HCT116 (cell line): Measurements from ENCODE around the gene MRPL21. TPM values are rescaled to one million over a fixed set of nuclear protein-coding genes. Genes with fewer than 3 reads are reported as not detected.

Experiments used
- ATAC-seq: fragments of 200-7000 bp; cut with Tn5 transposase; 2 replicates; pipeline ENCODE4 v1.9.1; 2020; ENCODE audit warnings: mild to moderate bottlenecking, moderate library complexity
- BruUV-seq: library from RNA; stranded (reverse); fragments of 400-500 nt; replicated peaks from 2 replicates; lab custom pipeline; 2021; lab: Mats Ljungman, UMichigan
- CTCF ChIA-PET: fragments of 300-600 bp; sonication (Branson Sonifier 250); formaldehyde crosslinking; loops from one replicate; lab custom pipeline; 2021; ENCODE audit warnings: antibody characterized with exemption; lab: Charles Lee
- POLR2A ChIA-PET: fragments of 300-600, 350-600 bp; sonication (Branson Sonifier 250); formaldehyde crosslinking; loops from one replicate; lab custom pipeline; 2021; ENCODE audit warnings: antibody characterized with exemption; lab: Charles Lee
- RAD21 ChIA-PET, 2 experiments: fragments of 300-600 bp; sonication (Branson Sonifier 250); formaldehyde crosslinking; loops; one replicate each; lab custom pipeline; 2023; ENCODE audit warnings: low total read pairs in 2 of 2; ENCODE audit not compliant: uncharacterized antibody in 2 of 2, unreplicated experiment in 2 of 2, low non-redundant PET in 1 of 2; lab: Charles Lee
- DNase-seq: peaks from one replicate; pipeline ENCODE4 v3.0.0-alpha.2; 2010; ENCODE audit warnings: low read depth, low spot score
- H2AFZ ChIP-seq: fragments of 200-600 bp; shearing (Covaris generic), sonication (generic); 2 replicates; pipeline ENCODE4 v1.6.1; 2017; ENCODE audit warnings: low read depth, mixed run types, mixed read lengths, antibody characterized with exemption, low read length; ENCODE audit not compliant: poor library complexity, severe bottlenecking
- H3K27ac ChIP-seq: 2 replicates; pipeline ENCODE4 v1.5.1; 2012; ENCODE audit warnings: low read depth, low read length
- H3K27me3 ChIP-seq: fragments of 200-600 bp; sonication (generic); 2 replicates; pipeline ENCODE4 v1.6.1; 2016; ENCODE audit warnings: mixed run types, low read length, mixed read lengths; ENCODE audit not compliant: insufficient read depth
- H3K36me3 ChIP-seq, 2 experiments: fragments of 200-500 bp in 1 of 2; fragments of 200-600 bp in 1 of 2; sonication (Bioruptor generic) in 1 of 2; sonication (generic) in 1 of 2; 2 replicates each; pipeline versions ENCODE4 v1.5.1 to v1.6.1; 2014 to 2016; ENCODE audit warnings: low read length in 2 of 2, inconsistent platforms in 1 of 2, mixed read lengths in 1 of 2, mixed run types in 1 of 2; ENCODE audit not compliant: insufficient read depth in 2 of 2, control insufficient read depth in 1 of 2
- H3K4me1 ChIP-seq, 2 experiments: fragments of 200-600 bp in 1 of 2; sonication (generic) in 1 of 2; 2 replicates each; pipeline versions ENCODE4 v1.5.1 to v1.6.1; 2012 to 2017; ENCODE audit warnings: low read length in 2 of 2, inconsistent platforms in 1 of 2, mild to moderate bottlenecking in 1 of 2, mixed read lengths in 1 of 2, mixed run types in 1 of 2, moderate library complexity in 1 of 2; ENCODE audit not compliant: insufficient read depth in 2 of 2, control insufficient read depth in 1 of 2
- H3K4me2 ChIP-seq: fragments of 200-600 bp; sonication (generic); 2 replicates; pipeline ENCODE4 v1.6.1; 2017; ENCODE audit warnings: mixed run types, low read length, mixed read lengths
- H3K4me3 ChIP-seq, 2 experiments: fragments of 200-600 bp in 1 of 2; sonication (generic) in 1 of 2; replicated peaks in 1 of 2; 2 replicates each; pipeline ENCODE4 v1.5.1; 2011 to 2016; ENCODE audit warnings: low read length in 2 of 2, control low read depth in 1 of 2, low read depth in 1 of 2, mild to moderate bottlenecking in 1 of 2, mixed read lengths in 1 of 2, mixed run types in 1 of 2
- H3K79me2 ChIP-seq: fragments of 200-600 bp; sonication (generic); 2 replicates; pipeline ENCODE4 v1.6.1; 2017; ENCODE audit warnings: mild to moderate bottlenecking, mixed run types, low read length, moderate library complexity, mixed read lengths; ENCODE audit not compliant: insufficient read depth
- H3K9ac ChIP-seq: fragments of 200-600 bp; sonication (generic); 2 replicates; pipeline ENCODE4 v1.6.1; 2016; ENCODE audit warnings: low read length, mixed read lengths
- H3K9me2 ChIP-seq: fragments of 200-600 bp; sonication (generic), shearing (Covaris generic); 2 replicates; pipeline ENCODE4 v1.6.1; 2017; ENCODE audit warnings: mixed run types, mild to moderate bottlenecking, moderate library complexity; ENCODE audit not compliant: insufficient read depth
- H3K9me3 ChIP-seq, 2 experiments: fragments of 200-500 bp in 1 of 2; fragments of 200-600 bp in 1 of 2; sonication (Bioruptor generic) in 1 of 2; sonication (generic) in 1 of 2; 2 replicates each; pipeline ENCODE4 v1.6.1; 2014 to 2017; ENCODE audit warnings: low read length in 2 of 2, mixed read lengths in 2 of 2, inconsistent platforms in 1 of 2, low read depth in 1 of 2, mild to moderate bottlenecking in 1 of 2, mixed run types in 1 of 2, moderate library complexity in 1 of 2; ENCODE audit not compliant: control insufficient read depth in 1 of 2, insufficient read depth in 1 of 2
- H4K20me1 ChIP-seq: fragments of 200-600 bp; sonication (generic), shearing (Covaris generic); 2 replicates; pipeline ENCODE4 v1.6.1; 2017; ENCODE audit warnings: mixed run types, mild to moderate bottlenecking, moderate library complexity; ENCODE audit not compliant: insufficient read depth
- CBX3 ChIP-seq: IDR thresholded peaks from 2 replicates; pipeline ENCODE4 v1.6.1; 2012; ENCODE audit warnings: low read depth
- CEBPB ChIP-seq: IDR thresholded peaks from 2 replicates; pipeline ENCODE4 v1.6.1; 2012; ENCODE audit warnings: low read depth
- ELF1 ChIP-seq: IDR thresholded peaks from 2 replicates; pipeline ENCODE4 v1.6.1; 2012; ENCODE audit warnings: low read depth, borderline replicate concordance
- EZH2phosphoT487 ChIP-seq: fragments of 200-600 bp; IDR thresholded peaks from 2 replicates; pipeline ENCODE4 v1.6.1; 2018; ENCODE audit warnings: antibody characterized with exemption, borderline replicate concordance
- FOSL1 ChIP-seq: IDR thresholded peaks from 2 replicates; pipeline ENCODE4 v1.6.1; 2012; ENCODE audit warnings: low read depth
- POLR2A ChIP-seq: IDR thresholded peaks from 2 replicates; pipeline ENCODE4 v1.7.0; 2011; ENCODE audit warnings: borderline replicate concordance; ENCODE audit not compliant: insufficient read depth, insufficient read length; ENCODE audit errors: extremely low read depth
- ZFX ChIP-seq: fragments of 450-650 bp; IDR thresholded peaks from 2 replicates; pipeline ENCODE4 v1.6.1; 2017
- ZNF274 ChIP-seq: fragments of 200-500 bp; sonication (Bioruptor generic); IDR thresholded peaks from 2 replicates; pipeline ENCODE4 v1.6.1; 2014; ENCODE audit warnings: mild to moderate bottlenecking, low read depth, low read length, inconsistent platforms
- intact Hi-C: fragments of 100-400 bp; cut with micrococcal nuclease; formaldehyde crosslinking; loops from 2 replicates; pipeline ENCODE4 v1.10.0; 2022
- total RNA-seq: library from RNA; stranded (reverse); gene quantifications from one replicate; pipeline ENCODE4 v1.2.1, GENCODE V29; 2021; ENCODE audit not compliant: unreplicated experiment
- TF ChIP-seq, protein P1 (sequence below): IDR thresholded peaks from 2 replicates; pipeline ENCODE4 v1.6.1; 2011; ENCODE audit warnings: mild to moderate bottlenecking, low read length, moderate library complexity; ENCODE audit not compliant: insufficient replicate concordance; ENCODE audit errors: extremely low read depth
- TF ChIP-seq, protein P2 (sequence below), 3 experiments: fragments of 200-600 bp in 1 of 3; sonication (generic) in 1 of 3; IDR thresholded peaks in 2 of 3; conservative IDR thresholded peaks in 1 of 3; 2 replicates each; pipeline ENCODE4 v1.5.1; 2012 to 2017; ENCODE audit warnings: low read depth in 2 of 3, low read length in 2 of 3, antibody characterized with exemption in 1 of 3, borderline replicate concordance in 1 of 3, control low read depth in 1 of 3, mild to moderate bottlenecking in 1 of 3, mixed read lengths in 1 of 3, mixed run types in 1 of 3, moderate library complexity in 1 of 3; ENCODE audit not compliant: insufficient read depth in 1 of 3

The MRPL21 gene
- total RNA-seq, 1 experiment from 2014 or later = 90.2 TPM

DNA sequence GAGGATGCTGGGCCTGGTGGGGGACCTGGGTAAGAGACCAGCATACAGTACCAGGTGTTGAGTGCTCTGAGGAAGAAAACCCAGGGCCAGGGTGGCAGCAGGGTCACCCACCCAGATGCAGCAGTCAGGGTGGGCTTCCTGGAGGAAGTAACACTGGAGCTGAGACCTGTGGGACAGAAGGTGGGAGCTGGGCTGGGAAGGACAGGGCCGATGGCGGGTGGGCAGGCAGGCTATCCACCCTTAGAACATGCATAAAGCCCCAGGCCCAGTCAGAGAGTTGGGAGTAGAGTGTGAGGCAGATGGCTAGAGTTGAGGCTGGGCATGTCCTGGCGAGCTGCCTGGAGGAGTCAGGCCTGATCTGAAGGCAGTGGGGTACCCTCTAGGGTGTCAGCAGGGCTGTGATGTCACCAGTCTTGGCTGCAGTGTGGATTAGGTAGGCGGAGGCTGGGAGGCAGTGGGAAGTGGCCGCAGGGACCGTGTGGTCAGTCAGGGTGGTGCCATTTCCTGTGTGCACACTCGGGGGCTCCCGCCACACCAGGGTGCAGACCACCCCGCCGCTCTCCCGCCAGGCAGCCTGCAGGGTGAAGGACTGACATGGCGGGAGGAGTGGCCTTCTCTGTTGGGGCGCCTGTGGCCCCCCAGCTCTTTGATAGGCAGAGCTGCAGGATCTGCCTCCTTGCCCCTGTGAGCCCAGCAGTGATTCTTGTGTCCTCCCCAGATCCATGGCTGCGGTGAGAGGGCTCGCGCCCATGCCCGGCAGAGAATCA is 35.4 kb upstream of the MRPL21 start:
- H3K79me2 ChIP-seq = no peaks in the 10 kb centered on the region
- H3K9ac ChIP-seq = no peak overlapping the region
- H3K27ac ChIP-seq = no peak overlapping the region
- H3K4me3 ChIP-seq = no peak overlapping the region
- no peak overlapping the region for H3K4me2 ChIP-seq
- CTCF ChIA-PET = no interaction called here
- H3K36me3 ChIP-seq = peaks cover 11 to 16% of the 10 kb centered on the region in 2 experiments; a peak in 2 of 4 replicates
- ATAC-seq = no peak
- no peaks in the 10 kb centered on the region for H4K20me1 ChIP-seq
- no peak for DNase-seq
- H3K27me3 ChIP-seq = no peaks in the 10 kb centered on the region
- intact Hi-C loops = no loop called here
- no peaks in the 10 kb centered on the region for H3K4me1 ChIP-seq
- RAD21 ChIA-PET = no interaction called here
- no peaks in the 10 kb centered on the region for H3K9me2 ChIP-seq
- H2AFZ ChIP-seq = no peak overlapping the region
- POLR2A ChIA-PET = no interaction called here
- no TSS peak for BruUV-seq
- TF ChIP-seq, protein P1, sequence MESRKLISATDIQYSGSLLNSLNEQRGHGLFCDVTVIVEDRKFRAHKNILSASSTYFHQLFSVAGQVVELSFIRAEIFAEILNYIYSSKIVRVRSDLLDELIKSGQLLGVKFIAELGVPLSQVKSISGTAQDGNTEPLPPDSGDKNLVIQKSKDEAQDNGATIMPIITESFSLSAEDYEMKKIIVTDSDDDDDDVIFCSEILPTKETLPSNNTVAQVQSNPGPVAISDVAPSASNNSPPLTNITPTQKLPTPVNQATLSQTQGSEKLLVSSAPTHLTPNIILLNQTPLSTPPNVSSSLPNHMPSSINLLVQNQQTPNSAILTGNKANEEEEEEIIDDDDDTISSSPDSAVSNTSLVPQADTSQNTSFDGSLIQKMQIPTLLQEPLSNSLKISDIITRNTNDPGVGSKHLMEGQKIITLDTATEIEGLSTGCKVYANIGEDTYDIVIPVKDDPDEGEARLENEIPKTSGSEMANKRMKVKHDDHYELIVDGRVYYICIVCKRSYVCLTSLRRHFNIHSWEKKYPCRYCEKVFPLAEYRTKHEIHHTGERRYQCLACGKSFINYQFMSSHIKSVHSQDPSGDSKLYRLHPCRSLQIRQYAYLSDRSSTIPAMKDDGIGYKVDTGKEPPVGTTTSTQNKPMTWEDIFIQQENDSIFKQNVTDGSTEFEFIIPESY = no peak
- TF ChIP-seq EZH2phosphoT487 = no peak
- TF ChIP-seq, all 23 proteins: peak for 0
- H3K9me3 ChIP-seq = no peaks in the 10 kb centered on the region

DNA sequence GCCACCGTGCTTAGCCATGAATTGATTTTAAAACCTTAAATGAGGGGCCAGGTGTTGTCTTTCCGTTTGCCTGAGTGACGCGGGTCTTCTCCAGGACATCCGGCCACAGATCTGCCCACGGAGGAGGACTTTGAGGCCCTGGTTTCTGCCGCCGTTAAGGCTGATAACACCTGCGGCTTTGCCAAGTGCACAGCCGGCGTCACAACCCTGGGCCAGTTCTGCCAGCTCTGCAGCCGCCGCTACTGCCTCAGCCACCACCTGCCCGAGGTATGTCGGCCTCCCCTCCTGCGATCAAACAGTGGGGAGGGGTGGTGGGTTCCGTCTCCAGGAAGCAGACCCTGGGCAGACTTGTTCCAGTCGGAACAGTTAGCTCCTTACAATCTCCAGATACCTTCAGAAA is 34.5 kb upstream of the MRPL21 start:
- no peaks in the 10 kb centered on the region for H3K79me2 ChIP-seq
- intact Hi-C loops = no loop called here
- no peak overlapping the region for H3K4me3 ChIP-seq
- DNase-seq = no peak
- ATAC-seq = no peak
- H3K27me3 ChIP-seq = no peaks in the 10 kb centered on the region
- RAD21 ChIA-PET = no interaction called here
- no peak overlapping the region for H3K9ac ChIP-seq
- no TSS peak for BruUV-seq
- H3K9me2 ChIP-seq = no peaks in the 10 kb centered on the region
- no peaks in the 10 kb centered on the region for H3K4me1 ChIP-seq
- H2AFZ ChIP-seq = no peak overlapping the region
- CTCF ChIA-PET = no interaction called here
- H3K4me2 ChIP-seq = no peak overlapping the region
- peaks cover 11 to 16% of the 10 kb centered on the region in 2 experiments; a peak in 2 of 4 replicates for H3K36me3 ChIP-seq
- no peaks in the 10 kb centered on the region for H3K9me3 ChIP-seq
- no peak overlapping the region for H3K27ac ChIP-seq
- POLR2A ChIA-PET = no interaction called here
- no peaks in the 10 kb centered on the region for H4K20me1 ChIP-seq
- TF ChIP-seq CEBPB = no peak
- TF ChIP-seq ZNF274 = no peak
- no peak for TF ChIP-seq CBX3
- no peak for TF ChIP-seq ZFX
- TF ChIP-seq, protein P2, sequence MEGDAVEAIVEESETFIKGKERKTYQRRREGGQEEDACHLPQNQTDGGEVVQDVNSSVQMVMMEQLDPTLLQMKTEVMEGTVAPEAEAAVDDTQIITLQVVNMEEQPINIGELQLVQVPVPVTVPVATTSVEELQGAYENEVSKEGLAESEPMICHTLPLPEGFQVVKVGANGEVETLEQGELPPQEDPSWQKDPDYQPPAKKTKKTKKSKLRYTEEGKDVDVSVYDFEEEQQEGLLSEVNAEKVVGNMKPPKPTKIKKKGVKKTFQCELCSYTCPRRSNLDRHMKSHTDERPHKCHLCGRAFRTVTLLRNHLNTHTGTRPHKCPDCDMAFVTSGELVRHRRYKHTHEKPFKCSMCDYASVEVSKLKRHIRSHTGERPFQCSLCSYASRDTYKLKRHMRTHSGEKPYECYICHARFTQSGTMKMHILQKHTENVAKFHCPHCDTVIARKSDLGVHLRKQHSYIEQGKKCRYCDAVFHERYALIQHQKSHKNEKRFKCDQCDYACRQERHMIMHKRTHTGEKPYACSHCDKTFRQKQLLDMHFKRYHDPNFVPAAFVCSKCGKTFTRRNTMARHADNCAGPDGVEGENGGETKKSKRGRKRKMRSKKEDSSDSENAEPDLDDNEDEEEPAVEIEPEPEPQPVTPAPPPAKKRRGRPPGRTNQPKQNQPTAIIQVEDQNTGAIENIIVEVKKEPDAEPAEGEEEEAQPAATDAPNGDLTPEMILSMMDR (IDR thresholded peaks at IDR 0.05 in 2 of 3, conservative IDR thresholded peaks at IDR 0.05 in 1 of 3; ENCODE audit: borderline replicate concordance in 1 of 3, insufficient read depth in 1 of 3, low read depth in 2 of 3, low read length in 2 of 3) = no peak
- TF ChIP-seq, protein P1 = no peak
- no peak for TF ChIP-seq FOSL1
- TF ChIP-seq ELF1 = no peak
- no peak for TF ChIP-seq POLR2A
